ENCODE data around the gene SLC17A7.

Gene SLC17A7

DNA sequence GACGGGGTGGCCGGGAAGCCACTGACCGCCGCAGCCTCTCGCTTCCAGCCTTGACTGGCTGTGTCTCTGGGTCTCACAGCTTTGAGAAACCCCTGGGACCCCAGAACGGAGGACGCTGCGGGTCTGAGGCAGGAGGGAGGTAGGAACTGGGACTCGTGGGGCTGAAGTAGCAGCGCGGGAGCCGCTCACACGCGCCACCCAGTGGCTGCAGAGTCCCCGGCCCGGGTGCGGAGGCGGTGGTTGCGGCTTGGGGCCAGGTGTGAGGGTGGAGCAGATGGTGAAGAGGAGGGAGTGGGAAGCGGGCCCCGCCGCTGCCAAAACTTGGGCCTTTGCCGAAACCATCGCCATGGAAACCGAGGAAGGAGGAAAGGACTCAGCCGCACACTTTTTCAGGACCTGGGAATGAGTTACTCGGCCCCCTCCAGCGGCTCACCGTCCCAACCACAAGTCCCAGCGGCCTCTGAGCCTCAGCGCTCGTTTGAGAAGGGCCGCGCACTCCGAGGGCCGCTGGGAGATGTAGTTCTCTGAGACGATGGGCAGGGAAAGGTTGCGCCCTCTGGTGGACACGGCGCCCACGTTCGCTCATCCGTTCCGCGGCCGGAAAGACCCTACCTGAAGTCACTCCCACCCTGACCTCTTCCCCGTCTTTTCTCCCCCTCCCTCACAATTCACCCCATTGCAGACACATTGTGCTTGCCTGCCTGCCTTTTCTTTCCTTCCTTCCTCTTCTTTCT is 2.2 kb upstream of the SLC17A7 start:
- peak; percentile 83 to 94 (median 90) for DNase-seq

DNA sequence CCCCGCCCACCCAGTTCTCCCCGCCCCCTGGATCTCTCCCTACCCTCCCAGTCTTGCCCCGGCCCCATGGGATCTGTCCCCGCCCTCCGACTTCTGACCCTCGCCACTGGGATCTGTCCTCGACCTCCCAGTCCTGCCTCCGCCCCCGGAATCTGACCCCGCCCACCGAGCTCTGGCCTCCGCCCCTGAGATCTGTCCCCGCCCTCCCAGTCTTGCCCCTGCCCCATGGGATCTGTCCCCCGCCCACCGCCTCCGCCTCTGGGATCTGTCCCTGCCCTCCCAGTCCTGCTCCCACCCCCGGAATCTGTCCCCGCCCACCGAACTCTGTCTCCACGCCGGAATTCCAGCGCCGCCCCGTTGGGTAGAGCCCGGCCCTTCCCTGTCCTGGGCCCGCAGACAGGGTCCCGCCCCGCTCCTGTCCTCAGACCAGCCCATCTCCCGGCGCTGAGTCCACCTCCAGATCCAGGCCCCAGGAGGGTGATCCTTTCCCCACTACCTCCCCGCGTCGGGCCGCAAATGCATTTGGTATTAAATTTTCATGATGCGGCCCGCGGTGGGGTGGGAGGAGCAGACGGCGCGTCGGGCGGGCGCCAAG is 1.5 kb upstream of the SLC17A7 start:
- peak; percentile 35 to 64 (median 44) for DNase-seq

DNA sequence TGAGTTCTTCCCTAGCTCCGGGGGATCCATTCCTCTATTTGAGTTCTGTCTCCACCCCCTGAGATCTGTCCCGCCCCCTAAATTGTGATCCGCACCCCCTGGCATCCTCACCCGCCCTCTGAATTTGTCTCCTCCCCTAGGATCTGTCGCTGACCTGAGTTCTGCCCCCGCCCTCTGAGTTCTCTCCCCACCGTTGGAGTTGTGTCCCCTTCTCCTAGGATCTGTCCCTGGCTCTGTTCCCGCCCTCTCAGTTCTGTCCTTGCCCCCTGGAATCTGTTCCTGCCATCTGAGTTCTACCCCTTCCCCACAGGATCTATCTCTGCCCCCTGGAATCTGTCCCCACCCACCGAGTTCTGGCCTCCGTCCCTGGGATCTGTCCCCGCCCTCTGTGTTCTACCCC is 1.0 kb upstream of the SLC17A7 start:
- DNase-seq = no peak

DNA sequence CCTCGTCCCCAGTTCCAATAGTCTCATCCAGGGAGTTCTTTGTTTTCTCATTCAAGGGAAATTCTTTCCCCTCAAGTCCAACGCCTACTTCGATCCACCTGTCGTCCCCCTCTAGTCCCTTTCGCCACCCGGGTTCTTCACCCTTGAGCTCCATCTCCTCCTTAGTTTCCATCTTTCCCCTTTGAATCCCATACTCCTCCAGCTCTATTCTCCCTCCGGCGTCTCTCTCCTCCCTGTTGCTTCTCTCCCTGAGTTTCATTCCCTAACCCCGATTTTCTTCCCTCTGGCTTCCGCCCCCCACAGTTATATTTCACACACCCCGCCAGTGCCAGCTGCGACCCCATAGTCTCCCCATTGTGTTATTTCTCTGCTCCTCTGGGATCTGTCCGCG is 628 bp upstream of the SLC17A7 start:
- no peak for DNase-seq

DNA sequence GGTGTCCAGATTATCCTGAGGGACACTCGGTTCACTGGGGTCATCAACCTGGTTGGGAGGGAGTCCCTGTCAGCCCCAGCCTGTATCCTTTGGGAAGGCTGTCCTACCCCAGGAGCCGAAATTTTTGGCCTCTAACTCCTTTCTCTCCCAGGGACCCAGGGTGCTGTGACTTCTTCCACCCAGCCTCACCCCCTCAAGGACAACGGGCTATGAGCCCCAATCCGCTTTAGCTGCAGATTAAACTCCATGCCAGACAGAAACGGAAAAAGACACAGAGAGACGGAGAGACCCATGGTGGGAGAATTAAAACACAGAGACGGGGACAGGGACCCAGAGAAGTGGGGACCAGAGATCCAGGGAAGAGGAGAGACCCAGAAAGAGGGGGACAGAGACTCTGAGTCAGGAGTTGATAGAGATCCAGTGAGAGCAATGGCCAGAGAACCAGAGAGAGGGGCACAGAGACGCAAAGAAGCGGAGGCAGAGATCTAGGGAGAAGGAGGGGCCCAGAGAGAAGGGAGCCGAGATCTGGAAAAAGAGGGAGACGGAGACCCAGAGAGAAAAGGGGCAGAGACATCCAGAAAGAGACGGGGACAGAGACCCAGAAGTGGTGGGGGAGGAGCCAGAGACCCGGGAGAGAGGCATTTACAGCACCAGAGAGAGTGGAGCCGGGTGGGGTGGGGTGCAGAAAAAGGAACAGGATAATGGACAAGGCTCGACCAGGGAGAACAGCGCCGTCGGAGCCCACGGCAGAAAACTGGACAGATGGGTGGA is 703 bp downstream of the SLC17A7 start:
- DNase-seq = no peak

DNA sequence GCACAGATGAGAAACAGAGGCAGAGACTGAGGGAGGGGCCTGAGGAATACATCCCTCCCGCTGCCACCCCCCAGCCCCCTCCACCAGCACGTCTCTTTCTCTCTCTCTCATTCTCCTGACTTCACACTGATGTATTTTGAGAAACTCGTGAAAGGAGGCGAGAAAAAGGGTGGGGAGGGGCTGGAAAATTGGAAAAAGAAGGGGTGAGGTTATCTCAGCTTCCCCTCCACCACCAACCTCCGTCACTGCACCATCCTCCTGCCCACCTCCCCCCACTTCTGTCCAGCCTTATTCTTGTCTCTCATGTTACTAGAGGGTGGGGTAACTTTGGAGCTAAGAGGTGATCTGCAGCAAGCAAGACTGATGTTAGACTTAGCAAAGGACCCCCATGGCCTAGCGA is 1.5 kb downstream of the SLC17A7 start:
- no peak for DNase-seq

DNA sequence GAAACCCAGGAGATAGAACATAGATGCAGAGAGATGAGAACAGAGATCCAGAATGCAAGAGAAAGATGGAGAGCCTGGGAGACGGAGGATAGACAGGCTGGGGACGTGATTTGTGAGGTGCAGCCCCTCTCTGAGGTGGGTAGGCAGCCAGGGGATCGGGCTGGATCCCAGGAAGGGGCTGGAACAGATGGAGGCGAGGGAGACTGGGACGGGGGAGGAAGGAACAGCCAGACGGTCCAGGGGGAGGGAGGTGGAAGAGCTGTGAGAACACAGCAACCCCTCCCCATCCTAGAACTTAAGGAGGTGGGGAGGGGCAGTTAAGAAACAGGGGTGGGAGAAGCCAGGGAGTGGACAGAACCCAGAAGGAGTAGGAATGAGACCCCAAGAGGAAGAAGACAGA is 3.1 kb downstream of the SLC17A7 start:
- DNase-seq = no peak

DNA sequence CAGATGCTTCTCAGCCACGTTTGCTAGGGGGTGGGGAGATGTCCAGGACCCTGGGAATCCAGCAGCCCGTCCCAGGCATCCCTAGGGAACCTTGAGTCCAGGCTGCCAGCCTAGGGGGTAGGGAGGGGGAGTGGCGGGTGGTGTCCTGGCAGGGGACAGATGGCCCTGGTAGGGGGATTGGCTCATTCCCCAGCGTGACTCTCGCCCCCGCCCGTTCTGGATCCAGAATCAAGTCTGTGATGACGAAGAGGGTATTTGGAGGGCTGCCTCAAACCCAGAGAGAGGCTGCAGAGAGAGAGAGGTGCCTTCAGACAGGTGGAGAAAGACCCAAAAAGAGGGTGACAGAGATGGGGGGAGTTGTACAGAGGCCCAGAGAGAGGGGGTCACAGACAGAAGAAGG is 4.1 kb downstream of the SLC17A7 start:
- no peak for DNase-seq

DNA sequence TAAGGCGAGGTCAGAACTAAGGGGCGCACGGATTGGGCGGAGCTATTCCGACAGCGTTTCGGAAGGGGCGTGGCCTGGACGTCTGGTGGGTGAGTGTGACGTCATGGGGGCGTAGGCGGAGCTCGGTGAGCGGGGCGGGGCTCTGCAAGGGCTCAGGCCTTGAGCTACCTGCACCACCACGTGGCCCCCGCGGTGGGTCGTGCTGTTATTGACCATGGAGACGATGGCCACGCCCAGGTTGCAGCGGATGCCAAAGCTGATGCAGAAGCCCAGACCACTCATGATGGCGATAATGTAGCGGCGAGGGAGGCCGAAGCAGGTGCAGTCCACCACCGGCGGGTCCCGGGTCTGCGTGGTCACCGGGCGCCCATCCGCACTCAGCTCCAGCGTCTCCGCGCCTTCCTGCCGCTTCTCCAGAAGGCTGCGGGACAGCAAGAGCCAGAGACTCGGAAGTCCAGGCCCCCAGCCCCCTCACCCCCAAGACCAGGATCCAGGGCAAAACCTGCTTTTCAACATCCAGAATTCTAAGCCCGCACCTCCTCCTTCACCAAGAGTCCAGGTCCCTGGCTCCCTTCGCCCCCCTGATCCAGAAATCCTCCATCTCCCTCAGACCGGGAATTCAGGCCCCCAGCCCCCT is 4.8 kb downstream of the SLC17A7 start:
- DNase-seq = peak in 3 of 5 donors; percentile 43 to 49 (median 48)

DNA sequence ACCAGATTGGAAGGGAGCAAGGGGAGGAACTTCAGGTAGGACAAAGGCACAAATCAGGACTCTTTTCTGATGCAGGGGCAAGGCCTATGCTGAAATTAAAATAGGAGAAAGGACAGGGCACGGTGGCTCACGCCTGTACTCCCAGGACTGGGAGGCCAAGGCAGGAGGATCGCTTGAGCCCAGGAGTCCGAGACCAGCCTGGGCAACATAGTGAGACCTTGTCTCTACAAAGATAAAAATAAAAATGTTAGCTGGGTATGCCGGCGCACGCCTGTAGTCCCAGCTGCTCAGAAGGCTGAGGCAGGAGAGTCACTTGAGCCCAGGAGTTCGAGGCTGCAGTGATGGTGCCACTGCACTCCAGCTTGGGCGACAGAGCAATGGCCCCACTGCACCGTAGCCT is 5.7 kb downstream of the SLC17A7 start:
- DNase-seq = no peak

DNA sequence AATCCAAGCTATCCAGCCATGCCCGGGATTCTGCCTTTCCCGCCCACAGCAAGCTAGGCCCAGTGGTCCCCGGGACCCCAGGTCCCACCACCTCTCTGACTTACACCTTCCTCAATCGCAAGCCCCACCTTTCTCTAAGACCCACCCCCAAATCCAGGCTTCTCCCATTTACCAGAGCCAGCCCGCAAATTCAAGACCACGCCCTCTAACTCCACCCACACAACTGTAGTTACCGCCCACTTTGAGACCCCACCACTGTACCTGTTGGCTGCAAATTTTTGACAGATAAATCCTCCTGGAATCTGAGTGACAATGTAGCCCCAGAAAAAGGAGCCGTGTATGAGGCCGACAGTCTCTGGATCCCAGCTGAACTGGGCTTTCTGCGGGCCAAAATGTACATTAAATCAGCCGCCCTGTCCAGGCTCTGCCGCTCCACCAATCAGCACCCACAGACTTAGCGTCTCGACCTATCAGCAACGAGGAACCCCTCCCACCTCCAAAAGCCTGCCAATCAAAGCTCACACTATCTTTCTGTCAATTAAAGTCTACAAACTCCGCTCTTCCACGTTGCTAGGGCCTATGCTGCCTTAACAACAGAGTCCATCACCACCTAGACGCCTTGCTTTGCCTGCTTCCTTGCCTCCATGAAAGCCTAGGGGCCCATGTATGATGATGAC is 6.3 kb downstream of the SLC17A7 start:
- DNase-seq = no peak

DNA sequence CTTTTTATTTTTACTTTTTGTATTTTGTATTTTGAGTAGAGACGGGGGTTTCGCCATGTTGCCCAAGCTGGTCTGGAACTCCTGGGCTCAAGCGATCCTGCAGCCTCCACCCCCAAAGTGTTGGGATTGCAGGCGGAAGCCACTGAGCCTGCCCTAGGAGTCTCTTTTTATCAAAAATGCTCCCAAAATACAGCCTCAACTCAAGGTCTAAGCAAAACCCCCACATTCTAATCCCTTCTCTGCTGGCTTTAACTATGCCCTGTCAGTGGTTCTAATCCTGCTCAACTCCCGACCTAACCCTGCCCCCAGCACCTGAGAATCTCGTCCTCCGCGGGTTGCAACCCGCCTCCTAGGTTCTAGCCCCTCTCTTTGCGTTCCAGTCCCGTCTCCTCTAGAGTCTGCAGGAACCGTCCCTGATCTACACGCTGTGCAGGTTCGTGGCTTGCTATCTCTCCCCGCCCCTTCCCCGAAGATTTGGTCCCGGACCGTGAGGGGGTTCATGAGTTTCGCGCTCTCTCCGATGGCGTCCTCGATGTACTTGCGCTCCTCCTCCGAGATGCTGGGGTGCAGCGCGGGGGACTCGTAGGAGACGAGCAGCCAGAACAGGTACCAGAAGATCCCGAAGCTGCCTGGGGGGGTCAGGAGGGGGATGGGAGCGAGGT is 8.0 kb downstream of the SLC17A7 start:
- no peak for DNase-seq

DNA sequence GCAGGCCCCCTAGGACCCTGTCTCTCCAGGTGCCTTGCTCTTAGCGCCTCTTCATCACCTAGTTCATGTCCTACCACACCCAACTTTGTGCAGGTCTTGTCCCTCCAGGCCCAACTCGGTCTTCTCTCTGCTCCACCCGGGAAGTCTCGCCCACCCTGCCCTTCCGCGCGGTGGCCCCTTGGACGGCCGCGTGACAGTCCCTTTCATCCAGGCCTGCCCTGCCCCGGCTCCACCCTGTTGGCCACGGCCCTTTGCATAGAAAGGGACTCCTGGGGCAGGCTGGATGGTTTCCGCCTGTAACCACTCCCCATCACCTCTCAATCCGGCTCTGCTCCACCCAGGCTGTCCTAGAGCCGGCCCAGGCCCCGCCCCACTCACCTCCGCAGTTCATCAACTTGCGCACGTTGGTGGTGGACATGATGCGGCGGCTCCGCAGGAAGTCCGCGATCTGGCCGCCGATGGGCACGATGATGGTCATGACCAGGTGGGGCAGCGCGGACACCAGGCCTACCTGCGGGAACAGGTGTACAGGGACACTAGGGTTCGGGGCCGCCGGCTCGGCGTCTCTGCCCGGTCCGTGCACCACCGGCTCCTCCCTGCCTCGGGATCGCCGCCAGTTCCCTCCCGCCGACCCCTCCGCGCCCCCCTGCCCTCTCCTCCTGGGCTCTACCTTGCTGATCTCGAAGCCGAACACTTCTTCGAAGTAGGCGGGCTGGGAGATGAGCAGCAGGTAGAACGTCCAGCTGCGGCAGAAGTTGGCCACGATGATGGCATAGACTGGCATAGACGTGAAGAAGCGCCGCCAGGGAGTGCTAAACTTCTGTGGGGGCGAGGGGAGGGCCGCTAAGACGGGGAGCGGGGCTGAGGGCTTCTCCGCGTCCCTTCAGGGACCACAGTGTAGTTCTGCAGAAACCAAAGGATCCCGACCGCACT is 8.9 kb downstream of the SLC17A7 start:
- peak in 1 of 5 donors; percentile 41 for DNase-seq

DNA sequence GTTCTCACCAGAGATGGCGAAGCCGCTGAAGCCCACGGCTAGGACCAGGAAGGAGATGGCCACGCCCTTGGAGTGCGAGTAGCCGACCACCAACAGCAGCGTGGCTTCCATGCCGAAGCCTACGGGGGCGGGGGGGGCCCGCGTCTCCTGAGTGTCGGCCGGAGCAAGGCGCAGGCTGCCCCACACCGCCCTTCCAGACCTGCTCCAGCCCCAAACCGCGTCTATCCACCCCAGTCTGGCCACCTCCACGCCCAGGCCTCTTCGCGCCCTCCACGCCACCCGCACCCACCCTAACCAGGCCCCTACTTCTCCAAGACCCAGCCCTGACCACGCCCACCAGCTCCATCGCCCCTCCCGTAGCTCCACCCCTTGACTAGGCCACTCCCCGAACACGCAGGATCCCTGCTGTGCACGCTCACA is 10.0 kb downstream of the SLC17A7 start:
- DNase-seq = no peak

DNA sequence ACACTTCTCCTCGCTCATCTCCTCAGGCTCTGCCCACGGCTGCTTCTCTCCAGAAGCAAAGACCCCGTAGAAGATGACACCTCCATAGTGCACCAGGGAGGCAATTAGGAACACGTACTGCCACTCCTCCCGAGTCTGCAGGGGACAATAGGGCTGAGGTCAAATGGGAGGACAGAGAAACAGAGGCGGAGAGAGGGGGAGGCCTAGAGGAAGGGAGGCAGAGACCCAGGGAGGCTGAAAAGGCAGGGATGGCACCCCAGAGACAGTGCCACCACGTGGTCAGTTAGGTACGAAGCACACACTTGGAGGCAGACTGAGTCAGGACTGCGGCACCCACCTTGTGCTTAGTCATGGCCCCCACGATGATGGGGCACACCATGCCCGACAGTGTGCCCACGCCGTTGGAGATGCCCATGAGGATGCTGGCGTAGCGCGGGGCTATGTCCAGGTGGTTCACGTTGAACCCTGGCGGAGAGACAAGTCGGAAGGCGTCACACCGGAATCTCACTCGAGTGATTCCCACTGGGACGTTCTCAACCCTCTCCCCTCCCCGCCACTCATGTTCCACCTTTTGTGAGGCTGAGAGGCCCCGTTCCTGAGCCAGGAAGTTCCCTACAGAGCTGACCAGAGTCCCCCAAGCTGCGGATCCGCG is 10.5 kb downstream of the SLC17A7 start:
- DNase-seq = peak in 1 of 5 donors; percentile 39

DNA sequence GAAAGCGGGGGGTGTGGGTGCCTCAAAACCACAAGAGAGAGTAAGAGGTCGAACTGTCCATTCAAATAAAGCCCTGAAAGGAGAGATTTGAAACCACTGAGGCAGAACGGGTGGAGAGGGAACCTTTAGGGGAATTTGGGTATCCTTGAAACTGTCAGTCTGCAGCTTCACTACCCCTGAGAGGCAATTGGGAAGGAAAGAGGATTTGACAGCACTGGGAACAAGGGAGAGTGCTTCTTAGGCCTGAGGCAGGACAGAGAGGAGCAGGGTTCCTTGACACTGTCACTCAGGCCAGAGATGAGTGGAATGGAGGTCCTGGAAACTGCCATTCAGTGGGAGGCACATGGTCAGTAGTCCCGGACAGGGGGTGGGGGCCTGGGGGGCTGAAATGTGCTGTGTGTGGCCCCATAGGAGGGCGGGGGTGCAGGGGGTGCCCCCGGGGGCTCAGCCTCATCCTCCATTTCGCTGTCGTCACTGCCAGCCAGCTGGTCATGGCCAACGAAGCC is 11.1 kb downstream of the SLC17A7 start:
- DNase-seq = no peak

DNA sequence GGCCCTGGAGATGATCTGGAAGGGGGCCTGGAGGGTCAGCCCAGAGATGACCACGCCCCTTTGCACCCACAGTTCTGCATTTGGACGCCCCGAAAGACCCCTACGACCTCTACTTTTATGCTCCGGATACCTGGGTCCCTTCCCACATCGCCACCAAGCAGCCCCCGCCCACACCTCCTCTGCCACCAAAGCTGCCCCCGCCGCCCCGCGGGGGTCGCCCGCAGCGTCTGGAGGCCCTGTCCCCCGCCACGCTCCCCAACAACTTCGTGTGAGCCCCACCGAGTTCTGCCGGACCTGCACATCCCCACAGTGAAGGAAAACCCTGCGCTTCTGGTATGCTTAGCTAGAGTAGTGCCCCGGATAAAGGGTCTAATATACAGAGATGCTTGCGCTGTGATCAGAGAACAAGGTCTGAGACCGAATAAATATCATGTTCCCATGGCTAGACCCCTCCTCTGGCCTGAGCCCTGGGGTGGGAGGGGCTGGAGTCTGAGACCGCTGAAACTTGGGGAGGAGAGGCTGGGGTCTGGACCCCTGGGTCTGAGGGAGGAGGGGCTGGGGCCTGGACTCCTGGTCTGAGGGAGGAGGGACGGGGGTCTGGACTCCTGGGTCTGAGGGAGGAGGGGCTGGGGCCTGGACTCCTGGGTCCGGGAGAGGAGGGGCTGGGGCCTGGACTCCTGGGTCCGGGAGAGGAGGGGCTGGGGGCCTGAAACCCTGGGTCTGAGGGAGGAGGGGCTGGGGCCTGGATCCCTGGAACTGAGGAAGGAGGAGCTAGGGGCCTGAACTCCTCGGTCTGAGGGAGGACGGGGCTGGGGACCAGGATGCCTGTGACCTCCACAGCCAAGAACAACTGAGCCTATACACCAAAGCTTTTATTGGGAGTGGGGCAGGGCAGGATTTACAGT is 12.5 kb downstream of the SLC17A7 start:
- no peak for DNase-seq

DNA sequence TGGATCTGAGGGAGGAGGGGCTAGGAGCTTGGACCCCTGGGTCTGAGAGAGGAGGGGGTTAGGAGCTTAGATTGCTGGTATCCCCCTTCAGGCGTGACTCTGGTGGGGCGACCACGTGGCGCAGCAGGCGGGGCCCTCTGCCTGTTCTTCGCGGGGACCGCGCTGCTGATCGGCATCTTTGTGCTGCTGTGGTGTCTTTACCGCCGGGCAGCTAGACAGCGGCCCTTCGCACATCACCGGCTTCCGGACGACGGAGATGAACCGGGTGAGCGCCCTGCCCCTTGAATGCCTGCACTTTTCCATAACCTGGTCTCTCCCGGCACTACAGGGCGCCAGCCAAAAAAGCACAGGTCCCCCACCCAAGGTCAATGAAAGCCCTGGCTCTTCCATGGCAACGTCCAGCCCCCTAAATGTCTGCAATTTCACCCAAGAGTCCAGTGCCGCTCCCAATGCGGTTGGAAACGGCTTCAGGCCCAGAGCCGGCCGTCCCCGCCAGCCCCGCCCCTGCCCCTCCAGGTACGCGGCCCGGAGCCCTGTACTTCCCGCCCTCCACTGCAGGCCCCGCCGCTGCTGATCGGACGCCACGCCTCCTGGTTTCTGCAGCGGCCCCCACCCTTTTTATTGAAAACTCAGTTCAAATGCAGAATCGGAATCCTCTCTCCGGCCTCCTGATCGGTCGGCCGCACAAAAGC is 13.3 kb downstream of the SLC17A7 start:
- peak in 1 of 5 donors; percentile 30 for DNase-seq

DNA sequence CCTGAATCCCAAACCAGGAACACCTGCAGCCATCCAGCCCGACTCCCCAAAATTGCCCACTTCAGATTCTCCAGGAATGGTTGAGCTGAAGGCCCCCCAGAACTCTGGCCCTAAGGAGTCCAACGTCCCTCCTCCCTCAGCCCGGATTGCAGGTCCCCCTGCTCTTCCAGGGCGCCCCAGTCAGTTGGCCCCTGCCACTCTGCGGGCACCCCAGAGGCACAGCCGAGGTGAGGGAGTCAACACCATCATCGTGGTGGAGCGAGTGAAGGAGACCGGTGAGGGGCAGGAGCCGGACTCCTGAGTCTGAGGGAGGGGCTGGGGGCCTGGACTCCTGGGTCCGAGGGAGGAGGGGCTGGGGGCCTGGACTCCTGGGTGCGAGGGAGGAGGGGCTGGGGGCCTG is 14.0 kb downstream of the SLC17A7 start:
- no peak for DNase-seq

All from T-helper 1 cell (primary cell).